Measurements from ENCODE around the gene USF3. TPM values are rescaled to one million over a fixed set of nuclear protein-coding genes. Genes with fewer than 3 reads are reported as not detected.

Gene USF3
- total and polyA plus RNA-seq, 2 of the 8 experiments (the other 6 are each of a cell fraction or from before 2014, with no cell fraction given): 9.6 to 18.5 TPM

DNA sequence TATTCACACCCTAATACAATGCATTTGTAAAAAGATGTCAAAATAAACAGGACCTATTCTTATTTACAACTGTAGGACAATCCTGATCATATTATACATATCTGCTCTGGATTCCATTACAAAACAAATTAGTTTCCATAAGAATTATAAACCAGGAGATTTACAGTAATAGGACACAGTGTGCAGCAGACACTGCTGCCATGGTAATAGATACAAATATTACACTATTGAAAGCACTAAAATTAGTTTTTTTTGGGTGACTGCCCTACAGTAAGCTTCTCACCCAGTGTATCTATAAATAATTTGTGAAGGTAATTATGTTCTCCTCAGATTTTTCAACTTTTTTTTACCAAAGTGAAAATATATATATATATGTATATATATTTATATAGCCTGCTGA, 47.9 kb downstream of the USF3 start:
- Histone ChIP-seq H3K27ac (ENCODE audit: low read depth, low read length) (no peak overlapping the region), H3K23me2 (ENCODE audit: low read depth, low read length) (no peaks in the 10 kb centered on the region; the same call in 1 of the 2 replicates), H3K4me3 (ENCODE audit: extremely low read depth in 1 of 4, insufficient read depth in 2 of 4, low read depth in 3 of 4, low read length in 4 of 4) (no peak overlapping the region), H2BK12ac (ENCODE audit: low read depth, low read length) (no peak overlapping the region), H4K8ac (ENCODE audit: extremely low read depth, insufficient read depth, low read length) (no peak overlapping the region), H2BK15ac (ENCODE audit: low read length) (no peak overlapping the region), H3K14ac (ENCODE audit: insufficient read length) (no peak overlapping the region), H2BK120ac (replicated peaks; ENCODE audit: low read depth, low read length) (no peak overlapping the region), H3K9ac (replicated peaks in 1 of 4; ENCODE audit: extremely low read depth in 1 of 4, low read depth in 3 of 4, low read length in 3 of 4) (no peak overlapping the region), H3K9me3 (ENCODE audit: insufficient read depth in 2 of 2, low read depth in 1 of 2, low read length in 1 of 2) (peaks cover 7 to 24% of the 10 kb centered on the region in 2 experiments), H2AK5ac (ENCODE audit: low read depth, low read length) (no peak overlapping the region), H4K20me1 (replicated peaks in 1 of 2; ENCODE audit: control insufficient read depth in 1 of 2, insufficient read depth in 2 of 2, low read length in 2 of 2) (no peaks in the 10 kb centered on the region), H4K91ac (replicated peaks; ENCODE audit: insufficient read length, low read length) (no peak overlapping the region), H3K27me3 (replicated peaks in 1 of 4; ENCODE audit: control insufficient read depth in 3 of 4, extremely low read depth in 1 of 4, insufficient read depth in 3 of 4, low read length in 3 of 4) (no peaks in the 10 kb centered on the region), H2AFZ (ENCODE audit: low read length) (no peak overlapping the region), H3K79me2 (ENCODE audit: control insufficient read depth in 1 of 2, insufficient read depth in 2 of 2, low read length in 2 of 2) (no peaks in the 10 kb centered on the region), H3K23ac (ENCODE audit: insufficient read length) (no peak overlapping the region), H3K18ac (ENCODE audit: extremely low read depth, low read length) (no peak overlapping the region), H3K79me1 (ENCODE audit: low read depth, low read length) (no peaks in the 10 kb centered on the region), H3K4ac (replicated peaks; ENCODE audit: insufficient read length, low read depth, low read length) (no peak overlapping the region), H2BK20ac (ENCODE audit: low read length) (no peak overlapping the region), H3K4me1 (replicated peaks in 1 of 4; ENCODE audit: control insufficient read depth in 3 of 4, insufficient read depth in 4 of 4, low read length in 3 of 4) (no peaks in the 10 kb centered on the region), H3K36me3 (ENCODE audit: control insufficient read depth in 2 of 4, insufficient read depth in 4 of 4, low read length in 3 of 4) (no peaks in the 10 kb centered on the region), H3K4me2 (ENCODE audit: insufficient read depth in 1 of 2, low read depth in 2 of 2, low read length in 2 of 2) (no peak overlapping the region), H4K5ac (ENCODE audit: insufficient read length, low read depth, low read length) (no peak overlapping the region), H2BK5ac (ENCODE audit: low read depth, low read length) (no peak overlapping the region), H3K56ac (replicated peaks; ENCODE audit: insufficient read length, low read depth, low read length) (no peak overlapping the region)
- FAIRE-seq (no peak), DNase-seq (ENCODE audit: low read depth in 1 of 2, low spot score in 2 of 2) (no peak)
- TF ChIP-seq TAF1 (IDR thresholded peaks at IDR 0.05; ENCODE audit: low read depth, low read length): no peak
- no peak for TF ChIP-seq E2F6 (IDR thresholded peaks at IDR 0.05)
- no peak for TF ChIP-seq MAX (IDR thresholded peaks at IDR 0.05)
- TF ChIP-seq, protein P1, sequence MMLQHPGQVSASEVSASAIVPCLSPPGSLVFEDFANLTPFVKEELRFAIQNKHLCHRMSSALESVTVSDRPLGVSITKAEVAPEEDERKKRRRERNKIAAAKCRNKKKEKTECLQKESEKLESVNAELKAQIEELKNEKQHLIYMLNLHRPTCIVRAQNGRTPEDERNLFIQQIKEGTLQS (IDR thresholded peaks at IDR 0.05; ENCODE audit: insufficient read depth, low read depth, low read length): no peak
- no peak for TF ChIP-seq CBX8 (IDR thresholded peaks at IDR 0.05; ENCODE audit: borderline replicate concordance, low read depth, low read length)
- TF ChIP-seq, protein P2, sequence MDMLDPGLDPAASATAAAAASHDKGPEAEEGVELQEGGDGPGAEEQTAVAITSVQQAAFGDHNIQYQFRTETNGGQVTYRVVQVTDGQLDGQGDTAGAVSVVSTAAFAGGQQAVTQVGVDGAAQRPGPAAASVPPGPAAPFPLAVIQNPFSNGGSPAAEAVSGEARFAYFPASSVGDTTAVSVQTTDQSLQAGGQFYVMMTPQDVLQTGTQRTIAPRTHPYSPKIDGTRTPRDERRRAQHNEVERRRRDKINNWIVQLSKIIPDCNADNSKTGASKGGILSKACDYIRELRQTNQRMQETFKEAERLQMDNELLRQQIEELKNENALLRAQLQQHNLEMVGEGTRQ (IDR thresholded peaks at IDR 0.05; ENCODE audit: low read length): no peak
- TF ChIP-seq BACH1 (IDR thresholded peaks at IDR 0.05; ENCODE audit: low read length): no peak
- no peak for TF ChIP-seq CREB1 (IDR thresholded peaks at IDR 0.05)
- no peak for TF ChIP-seq KDM5A (IDR thresholded peaks at IDR 0.05; ENCODE audit: low read length)
- ChIA-PET POLR2A (ENCODE audit: partially characterized antibody) (no interaction called here), CTCF (ENCODE audit: partially characterized antibody) (no interaction called here)

Data from H1 (cell line).